KOPT-K1 (cell line): ENCODE measurements around the gene SCGB1A1.
A peak's percentile ranks its signal among the peaks of the same experiment; 100 is the strongest.
"Not testable (repeated sequence)": the region's sequence is repeated elsewhere in the genome, so short reads cannot be mapped to it uniquely, and the experiment has no call there.

Experiments used
- H3K27ac ChIP-seq: fragments of 200-600 bp; sonication (generic); 2 replicates; pipeline ENCODE4 v1.5.1; 2016; ENCODE audit warnings: antibody characterized with exemption, mild to moderate bottlenecking, low read depth, low read length; ENCODE audit not compliant: poor library complexity, severe bottlenecking
- H3K36me3 ChIP-seq: fragments of 200-600 bp; sonication (generic); 2 replicates; pipeline ENCODE4 v1.5.1; 2017; ENCODE audit warnings: antibody characterized with exemption, mild to moderate bottlenecking, low read length, moderate library complexity; ENCODE audit not compliant: insufficient read depth
- H3K9me3 ChIP-seq: fragments of 200-600 bp; sonication (generic); 2 replicates; pipeline ENCODE4 v1.5.1; 2017; ENCODE audit warnings: antibody characterized with exemption, low read length, mild to moderate bottlenecking; ENCODE audit not compliant: insufficient read depth, poor library complexity, severe bottlenecking

Gene SCGB1A1

GRCh38 chr11:62418733-62419132 is at the start of gene SCGB1A1:
Gene SCGB1A1, plus strand, starts transcription at chr11:62419033. Its CDS starts 63 bp downstream, at chr11:62419096.
- Histone ChIP-seq H3K36me3 (no peaks in the 10 kb centered on the region), H3K27ac (no peak within 1 kb of the TSS), H3K9me3 (no peaks in the 10 kb centered on the region)

DNA sequence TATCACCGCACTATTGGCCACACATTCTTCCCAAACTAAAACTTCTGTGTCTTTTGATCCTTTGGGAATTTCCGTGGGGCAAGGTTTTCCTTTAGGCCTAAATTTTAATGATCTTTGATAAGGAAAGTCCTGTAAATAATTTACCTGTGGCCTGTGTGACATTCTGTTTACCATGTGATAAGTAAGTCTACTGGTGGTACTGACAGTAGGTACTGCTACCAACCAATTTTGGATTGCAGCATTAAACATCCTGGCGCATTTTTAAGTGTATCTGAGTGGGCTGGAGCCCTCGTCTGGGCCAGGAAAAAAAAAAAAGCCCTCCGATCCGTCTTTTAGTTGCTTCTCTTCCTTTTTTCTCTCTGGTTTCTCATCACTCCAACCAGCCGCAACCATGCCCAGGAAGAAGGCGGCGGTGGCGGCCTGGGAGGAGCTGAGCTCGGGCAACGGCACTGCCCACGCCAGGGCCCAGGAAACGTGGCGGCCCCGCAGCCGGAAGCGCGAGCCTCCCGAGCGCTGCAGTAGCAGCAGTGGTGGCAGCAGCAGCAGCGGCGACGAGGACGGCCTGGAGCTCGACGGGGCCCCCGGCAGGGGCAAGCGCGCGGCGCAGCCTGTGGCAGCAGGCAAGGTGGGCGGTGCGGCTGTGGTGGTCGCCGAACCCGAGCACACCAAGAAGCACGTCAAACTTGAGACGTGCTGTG is 47.9 kb upstream of the SCGB1A1 start:
- Histone ChIP-seq H3K27ac (no peak overlapping the region), H3K9me3 (no peaks in the 10 kb centered on the region)

GRCh38 chr11:62372871-62373270 is 46.0 kb upstream of the SCGB1A1 start:
- Histone ChIP-seq H3K9me3 (no peaks in the 10 kb centered on the region), H3K27ac (no peak overlapping the region), H3K36me3 (peaks cover 6% of the 10 kb centered on the region; the same call in 1 of the 2 replicates)

More for the DNA sequence above, 47.9 kb upstream of the SCGB1A1 start:
- peaks cover 6% of the 10 kb centered on the region; the same call in 1 of the 2 replicates for H3K36me3 ChIP-seq

DNA sequence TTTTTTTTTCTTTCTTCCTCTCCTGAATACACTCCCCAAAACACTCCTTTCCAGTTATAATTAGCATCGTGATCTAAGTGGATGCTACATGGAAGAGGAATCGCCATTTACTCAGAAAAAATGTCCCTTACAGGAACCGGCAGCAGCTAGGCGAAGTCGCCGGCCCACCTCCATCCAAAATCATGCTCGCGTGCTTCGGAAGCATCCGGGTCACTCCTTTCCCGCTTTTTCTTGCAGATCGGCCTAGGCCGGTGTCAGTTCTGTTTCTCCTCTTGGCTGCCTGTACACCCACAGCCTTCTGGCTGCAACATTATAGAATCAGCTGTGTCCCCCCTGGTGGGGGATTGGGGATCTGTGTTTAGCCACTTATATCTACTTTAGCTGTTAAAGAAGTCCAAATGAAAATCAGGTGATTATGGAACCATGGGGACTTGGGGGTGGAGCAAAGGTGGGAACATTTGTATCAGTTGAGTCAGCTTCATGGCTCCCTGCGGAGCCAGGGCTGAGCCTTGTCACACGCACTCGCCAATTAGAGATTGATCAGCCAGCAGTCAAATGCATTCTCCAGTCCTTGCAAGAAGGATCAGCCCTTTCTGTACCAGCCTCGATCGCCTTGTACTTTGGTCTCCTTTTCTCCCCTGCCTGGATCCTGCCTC is 45.2 kb upstream of the SCGB1A1 start:
- H3K27ac ChIP-seq: no peak overlapping the region
- peaks cover 6% of the 10 kb centered on the region; the same call in 1 of the 2 replicates for H3K36me3 ChIP-seq
- no peaks in the 10 kb centered on the region for H3K9me3 ChIP-seq

GRCh38 chr11:62374801-62375200 is 44.0 kb upstream of the SCGB1A1 start:
- Histone ChIP-seq H3K9me3 (no peaks in the 10 kb centered on the region), H3K36me3 (peaks cover 6% of the 10 kb centered on the region; the same call in 1 of the 2 replicates), H3K27ac (no peak overlapping the region)

GRCh38 chr11:62378459-62379063 is 40.3 kb upstream of the SCGB1A1 start:
- not testable (repeated sequence) for H3K27ac ChIP-seq, H3K9me3 ChIP-seq

DNA sequence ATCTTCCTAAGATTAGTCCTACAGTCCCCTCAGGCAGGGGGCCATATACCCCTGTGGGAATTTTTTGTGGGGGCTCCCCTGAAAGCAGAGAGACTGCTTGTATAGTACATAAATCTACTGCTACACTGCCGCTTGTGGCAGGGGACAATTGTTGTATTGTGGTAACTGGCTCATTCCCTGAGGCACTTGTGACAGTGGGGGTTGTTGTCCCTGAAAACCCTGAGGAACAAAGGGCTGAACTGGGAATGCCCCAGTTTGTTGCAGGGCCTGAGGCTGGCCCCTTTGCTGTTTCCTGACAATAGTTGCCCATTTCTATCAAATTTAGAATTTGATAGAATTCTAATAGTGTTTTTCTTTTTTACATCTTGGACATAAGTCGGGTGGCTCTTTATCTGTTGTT is 39.2 kb upstream of the SCGB1A1 start:
- not testable (repeated sequence) for H3K9me3 ChIP-seq, H3K27ac ChIP-seq, H3K36me3 ChIP-seq

More at GRCh38 chr11:62378459-62379063, 40.3 kb upstream of the SCGB1A1 start:
- not testable (repeated sequence) for H3K36me3 ChIP-seq

- not testable (repeated sequence) for H3K9me3 ChIP-seq, H3K36me3 ChIP-seq, H3K27ac ChIP-seq
These were observed 38.0 kb upstream of the SCGB1A1 start for GRCh38 chr11:62380821-62381245.

- Histone ChIP-seq H3K9me3 (no peaks in the 10 kb centered on the region), H3K27ac (no peak overlapping the region)
These were observed 35.0 kb upstream of the SCGB1A1 start for GRCh38 chr11:62383822-62384221.

DNA sequence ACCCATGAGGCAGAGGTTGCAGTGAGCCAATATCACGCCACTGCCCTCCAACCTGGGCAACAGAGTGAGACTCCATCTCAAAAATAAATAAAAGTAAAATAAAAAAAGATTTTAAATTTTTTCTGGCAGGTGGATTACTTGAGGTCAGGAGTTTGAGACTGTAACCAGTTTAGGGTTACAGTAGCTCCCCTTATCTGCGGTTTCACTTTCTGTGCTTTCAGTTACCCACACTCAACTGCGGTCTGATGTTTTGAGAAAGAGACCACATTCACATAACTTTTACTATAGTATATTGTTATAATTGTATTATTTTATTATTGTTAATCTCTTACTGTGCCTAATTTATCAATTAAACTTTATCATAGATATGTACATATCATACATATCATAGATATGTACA is 32.8 kb upstream of the SCGB1A1 start:
- not testable (repeated sequence) for H3K36me3 ChIP-seq, H3K9me3 ChIP-seq
- H3K27ac ChIP-seq: peak overlapping the region; percentile 37

More at GRCh38 chr11:62383822-62384221, 35.0 kb upstream of the SCGB1A1 start:
- 0 out of 2 replicates have a peak, but pooled peaks cover 5% of the 10 kb centered on the region for H3K36me3 ChIP-seq

- peaks cover 15% of the 10 kb centered on the region; the same call in 1 of the 2 replicates for H3K36me3 ChIP-seq
- no peaks in the 10 kb centered on the region for H3K9me3 ChIP-seq
These were observed 31.5 kb upstream of the SCGB1A1 start for GRCh38 chr11:62387381-62387780.

DNA sequence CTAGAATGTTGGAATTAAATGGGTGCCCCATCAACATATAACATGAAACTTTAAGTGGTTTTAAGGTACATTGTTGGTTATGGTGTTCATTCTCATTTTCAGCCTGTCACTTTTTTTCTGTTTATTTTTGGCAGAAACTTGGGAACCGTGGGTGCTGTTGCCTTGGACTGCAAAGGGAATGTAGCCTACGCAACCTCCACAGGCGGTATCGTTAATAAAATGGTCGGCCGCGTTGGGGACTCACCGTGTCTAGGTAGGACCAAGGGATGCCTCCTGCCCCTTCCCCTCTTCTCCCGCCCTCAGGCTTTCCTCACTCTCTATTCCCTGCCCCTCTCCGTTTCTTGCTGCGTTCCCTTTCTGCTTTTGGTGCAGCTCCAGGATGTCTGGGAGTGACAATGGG is 29.8 kb upstream of the SCGB1A1 start:
- Histone ChIP-seq H3K9me3 (no peaks in the 10 kb centered on the region), H3K27ac (no peak overlapping the region), H3K36me3 (peaks cover 19% of the 10 kb centered on the region; the same call in 1 of the 2 replicates)

More at GRCh38 chr11:62387381-62387780, 31.5 kb upstream of the SCGB1A1 start:
- no peak overlapping the region for H3K27ac ChIP-seq

- Histone ChIP-seq H3K9me3 (no peaks in the 10 kb centered on the region), H3K27ac (no peak overlapping the region), H3K36me3 (peaks cover 19% of the 10 kb centered on the region; the same call in 1 of the 2 replicates)
These were observed 28.6 kb upstream of the SCGB1A1 start for GRCh38 chr11:62390237-62390636.

DNA sequence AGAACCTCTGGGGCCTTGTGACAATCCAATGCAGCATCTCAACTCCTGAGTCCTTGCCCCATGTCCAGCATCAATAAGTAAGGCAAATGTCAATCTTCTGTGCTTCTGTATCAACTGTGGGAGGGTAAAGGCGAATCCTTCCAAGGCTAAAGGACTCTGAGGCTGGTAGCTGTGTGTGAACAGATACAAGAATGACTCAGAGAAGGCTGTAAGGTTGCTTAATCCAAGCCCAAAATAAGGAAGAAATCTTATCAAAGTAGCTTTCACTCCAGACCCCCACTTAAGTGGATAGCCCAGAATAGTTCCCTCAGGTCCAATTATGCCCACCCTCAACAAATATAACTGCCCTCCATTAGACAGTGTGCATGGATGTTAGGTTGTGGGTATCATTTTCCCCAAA is 28.1 kb upstream of the SCGB1A1 start:
- H3K36me3 ChIP-seq: peaks cover 19% of the 10 kb centered on the region; the same call in 1 of the 2 replicates
- H3K9me3 ChIP-seq: no peaks in the 10 kb centered on the region
- no peak overlapping the region for H3K27ac ChIP-seq
